HepG2 (cell line): ENCODE results near the gene SEPTIN2. TPM values are rescaled to one million over a fixed set of nuclear protein-coding genes. Genes with fewer than 3 reads are reported as not detected.

Source experiments
- ATF3 ChIP-seq: sonication (generic); formaldehyde crosslinking; IDR thresholded peaks from 2 replicates; pipeline ENCODE4 v1.4.0; 2020; ENCODE audit warnings: missing genetic modification reagents
- GPBP1L1 ChIP-seq: sonication (generic); formaldehyde crosslinking; IDR thresholded peaks from 2 replicates; pipeline ENCODE4 v1.5.0; 2020; ENCODE audit warnings: mild to moderate bottlenecking, missing genetic modification reagents
- HDAC1 ChIP-seq: sonication (generic); formaldehyde crosslinking; IDR thresholded peaks from 2 replicates; pipeline ENCODE4 v1.5.1; 2020; ENCODE audit warnings: mild to moderate bottlenecking, missing genetic modification reagents
- KDM5B ChIP-seq: sonication (generic); formaldehyde crosslinking; IDR thresholded peaks from 2 replicates; pipeline ENCODE4 v1.4.0; 2020; ENCODE audit warnings: missing genetic modification reagents, mild to moderate bottlenecking, borderline replicate concordance
- MYNN ChIP-seq: sonication (generic); formaldehyde crosslinking; IDR thresholded peaks from 2 replicates; pipeline ENCODE4 v1.4.0; 2020; ENCODE audit warnings: mild to moderate bottlenecking, low read depth, missing genetic modification reagents
- NCOA1 ChIP-seq: sonication (generic); formaldehyde crosslinking; IDR thresholded peaks from 2 replicates; pipeline ENCODE4 v1.9.0; 2021; ENCODE audit warnings: missing genetic modification reagents
- NONO ChIP-seq, 2 experiments: fragments of 450-650 bp in 1 of 2; sonication (generic) in 1 of 2; formaldehyde crosslinking in 1 of 2; IDR thresholded peaks in 1 of 2; conservative IDR thresholded peaks in 1 of 2; 2 replicates each; pipeline versions ENCODE4 v1.6.1 to v1.8.0; 2017 to 2022; ENCODE audit warnings: mild to moderate bottlenecking in 1 of 2, missing genetic modification reagents in 1 of 2, moderate library complexity in 1 of 2
- PRPF4 ChIP-seq: fragments of 200-400 bp; formaldehyde crosslinking; IDR thresholded peaks from 2 replicates; pipeline ENCODE4 v1.6.1; 2016; ENCODE audit warnings: low read length, low read depth; ENCODE audit not compliant: poor library complexity, severe bottlenecking
- RARA ChIP-seq: IDR thresholded peaks from 2 replicates; pipeline ENCODE4 v1.6.1; 2016; ENCODE audit warnings: missing genetic modification reagents, missing compliant biosample characterization
- RBM22 ChIP-seq: fragments of 200-400 bp; formaldehyde crosslinking; optimal IDR thresholded peaks from 2 replicates; pipeline ENCODE3; 2017; ENCODE audit warnings: mild to moderate bottlenecking, low read length, moderate library complexity
- RBM39 ChIP-seq: fragments of 200-400 bp; formaldehyde crosslinking; IDR thresholded peaks from one replicate; pipeline ENCODE4 v1.6.1; 2018; ENCODE audit warnings: antibody characterized with exemption, mild to moderate bottlenecking, low read depth, low read length; ENCODE audit not compliant: poor library complexity, severe bottlenecking
- REXO4 ChIP-seq: sonication (generic); formaldehyde crosslinking; IDR thresholded peaks from 2 replicates; pipeline ENCODE4 v1.8.0; 2022; ENCODE audit warnings: missing genetic modification reagents, mild to moderate bottlenecking, borderline replicate concordance
- SYNCRIP ChIP-seq: fragments of 200-400 bp; formaldehyde crosslinking; IDR thresholded peaks from 2 replicates; pipeline ENCODE4 v1.6.1; 2018; ENCODE audit warnings: mild to moderate bottlenecking, low read depth, low read length; ENCODE audit not compliant: insufficient read depth
- WIZ ChIP-seq: sonication (generic); formaldehyde crosslinking; IDR thresholded peaks from 2 replicates; pipeline ENCODE4 v1.5.1; 2020; ENCODE audit warnings: mild to moderate bottlenecking, missing genetic modification reagents
- XRCC5 ChIP-seq: fragments of 200-400 bp; formaldehyde crosslinking; optimal IDR thresholded peaks from 2 replicates; pipeline ENCODE3; 2017; ENCODE audit warnings: mild to moderate bottlenecking, low read length
- ZMYM2 ChIP-seq: sonication (generic); formaldehyde crosslinking; IDR thresholded peaks from 2 replicates; pipeline ENCODE4 v1.8.0; 2022; ENCODE audit warnings: mild to moderate bottlenecking, missing genetic modification reagents
- ZNF275 ChIP-seq: sonication (generic); formaldehyde crosslinking; IDR thresholded peaks from 2 replicates; pipeline ENCODE4 v1.8.0; 2022; ENCODE audit warnings: missing genetic modification reagents, mild to moderate bottlenecking, inconsistent platforms, borderline replicate concordance
- ZNF326 ChIP-seq: sonication (generic); formaldehyde crosslinking; IDR thresholded peaks from 2 replicates; pipeline ENCODE4 v1.4.0; 2020; ENCODE audit warnings: missing genetic modification reagents, borderline replicate concordance
- ZNF362 ChIP-seq: sonication (generic); formaldehyde crosslinking; IDR thresholded peaks from 2 replicates; pipeline ENCODE4 v1.4.0; 2020; ENCODE audit warnings: missing genetic modification reagents, mild to moderate bottlenecking, borderline replicate concordance
- ZNF512 ChIP-seq: sonication (generic); formaldehyde crosslinking; IDR thresholded peaks from 2 replicates; pipeline ENCODE4 v1.4.0; 2020; ENCODE audit warnings: mild to moderate bottlenecking, missing genetic modification reagents
- ZNF547 ChIP-seq: sonication (generic); formaldehyde crosslinking; IDR thresholded peaks from 2 replicates; pipeline ENCODE4 v1.5.1; 2020; ENCODE audit warnings: mild to moderate bottlenecking, missing genetic modification reagents
- ZNF644 ChIP-seq: IDR thresholded peaks from 2 replicates; pipeline ENCODE4 v1.6.1; 2016; ENCODE audit warnings: low read depth
- ZNF766 ChIP-seq: sonication (generic); formaldehyde crosslinking; IDR thresholded peaks from 2 replicates; pipeline ENCODE4 v1.5.0; 2020; ENCODE audit warnings: missing genetic modification reagents, borderline replicate concordance
- ZSCAN20 ChIP-seq: sonication (generic); formaldehyde crosslinking; IDR thresholded peaks from 2 replicates; pipeline ENCODE4 v1.4.0; 2020; ENCODE audit warnings: missing genetic modification reagents, mild to moderate bottlenecking, borderline replicate concordance
- polyA plus RNA-seq, 8 experiments: library from polyadenylated mRNA; depleted of rRNA in 3 of 8; stranded (reverse) in 7 of 8; unstranded in 1 of 8; fragments of >200 nt; fragmentation: Illumina TruSeq in 4 of 8; extraction: Trizol in 4 of 8; gene quantifications; 2 replicates each; pipeline versions ENCODE4 v1.2.1 to v1.2.3, GENCODE V29; 2011 to 2016; ENCODE audit warnings: low read depth in 4 of 8, missing spikeins in 1 of 8, mixed read lengths in 1 of 8; ENCODE audit not compliant: insufficient read depth in 1 of 8
- total RNA-seq, 5 experiments: library from RNA; depleted of rRNA; stranded (reverse); fragments of >200 nt; fragmentation: Illumina TruSeq; extraction: Trizol; gene quantifications; 2 replicates each; pipeline ENCODE4 v1.2.3, GENCODE V29; 2016; ENCODE audit warnings: low read depth in 1 of 5

The SEPTIN2 gene
- total and polyA plus RNA-seq, 2 of the 13 experiments (the other 11 are each of a cell fraction or from before 2014, with no cell fraction given): 493 to 733 TPM

GRCh38 chr2:241273210-241274020 is 42.3 kb upstream of the SEPTIN2 start (continued):
- TF ChIP-seq ZNF512 (CRISPR knock-in tag) (no peak), REXO4 (CRISPR knock-in tag) (no peak), SYNCRIP (no peak), NCOA1 (CRISPR knock-in tag) (no peak), RARA (CRISPR knock-in tag) (no peak), XRCC5 (peak; percentile 25), ZNF362 (CRISPR knock-in tag) (peak; percentile 80), WIZ (CRISPR knock-in tag) (no peak), PRPF4 (peak; percentile 55), HDAC1 (0 out of 2 replicates have a peak, but pooled peaks have one; percentile 5), MYNN (CRISPR knock-in tag) (no peak), ZNF644 (CRISPR knock-in tag) (no peak), KDM5B (CRISPR knock-in tag) (no peak), RBM39 (no peak), ATF3 (no peak), ZNF326 (CRISPR knock-in tag) (no peak), ZNF547 (CRISPR knock-in tag) (0 out of 2 replicates have a peak, but pooled peaks have one; percentile 60), NONO (IDR thresholded peaks at IDR 0.05) (no peak), NONO (CRISPR knock-in tag; conservative IDR thresholded peaks at IDR 0.05) (0 out of 2 replicates have a peak, but pooled peaks have one; percentile 18), RBM22 (peak; percentile 55), ZNF275 (CRISPR knock-in tag) (no peak), ZSCAN20 (CRISPR knock-in tag) (no peak), GPBP1L1 (CRISPR knock-in tag) (no peak), ZNF766 (CRISPR knock-in tag) (no peak), ZMYM2 (CRISPR knock-in tag) (no peak)
